B cell (primary cell): ENCODE data around the gene COQ2. TPM values are rescaled to one million over a fixed set of nuclear protein-coding genes. Genes with fewer than 3 reads are reported as not detected.

Experiments used
- ATAC-seq: fragments of 200-7000 bp; cut with Tn5 transposase; one replicate; pipeline ENCODE4 v1.10.0; 2021; ENCODE audit warnings: low read depth, mild to moderate bottlenecking, moderate number of reproducible peaks, moderate library complexity
- CTCF ChIA-PET: fragments of 350-600 bp; sonication (Branson Sonifier 250); formaldehyde crosslinking; loops from one replicate; lab custom pipeline; 2021; ENCODE audit warnings: antibody characterized with exemption, inconsistent platforms; lab: Charles Lee
- POLR2A ChIA-PET: fragments of 350-600 bp; sonication (Branson Sonifier 250); formaldehyde crosslinking; loops from one replicate; lab custom pipeline; 2021; ENCODE audit warnings: antibody characterized with exemption; lab: Charles Lee
- DNase-seq: peaks from one replicate; pipeline ENCODE4 v3.0.0; 2013
- H2AFZ ChIP-seq: 2 replicates; pipeline ENCODE4 v1.6.1; 2012; ENCODE audit warnings: mild to moderate bottlenecking, low read depth, low read length; ENCODE audit not compliant: insufficient read depth, poor library complexity, severe bottlenecking
- H3K27ac ChIP-seq, 2 donors: 1 replicate in 1 of 2; 2 replicates in 1 of 2; pipeline ENCODE4 v1.5.1; 2012 to 2013; ENCODE audit warnings: low read length in 2 of 2, mild to moderate bottlenecking in 2 of 2, moderate library complexity in 1 of 2
- H3K27me3 ChIP-seq, 4 experiments: fragments of 200-600 bp in 1 of 4; sonication (generic) in 1 of 4; replicated peaks in 1 of 4; 1 replicate in 2 of 4; 2 replicates in 2 of 4; pipeline versions ENCODE4 v1.6.1 to v1.7.0; 2013 to 2016; ENCODE audit warnings: low read length in 3 of 4, mild to moderate bottlenecking in 2 of 4, mixed read lengths in 1 of 4, moderate library complexity in 1 of 4; ENCODE audit not compliant: insufficient read depth in 4 of 4, control insufficient read depth in 3 of 4; ENCODE audit errors: control extremely low read depth in 1 of 4
- H3K36me3 ChIP-seq, 2 experiments: replicated peaks in 1 of 2; 1 replicate in 1 of 2; 2 replicates in 1 of 2; pipeline versions ENCODE4 v1.6.1 to v1.7.1; 2013; ENCODE audit warnings: low read length in 1 of 2; ENCODE audit not compliant: insufficient read depth in 2 of 2, control insufficient read depth in 1 of 2; ENCODE audit errors: control extremely low read depth in 1 of 2, extremely low read depth in 1 of 2
- H3K4me1 ChIP-seq, 2 donors: fragments of 200-600 bp in 1 of 2; sonication (generic) in 1 of 2; 1 replicate in 1 of 2; 2 replicates in 1 of 2; pipeline versions ENCODE4 v1.5.1 to v1.6.1; 2013 to 2017; ENCODE audit warnings: low read length in 2 of 2; ENCODE audit not compliant: control insufficient read depth in 2 of 2, insufficient read depth in 2 of 2
- H3K4me2 ChIP-seq: replicated peaks from 2 replicates; pipeline ENCODE3; 2012; ENCODE audit warnings: mild to moderate bottlenecking, low read depth, low read length; ENCODE audit not compliant: poor library complexity, severe bottlenecking
- H3K4me3 ChIP-seq, 5 experiments: fragments of 200-600 bp in 1 of 5; sonication (generic) in 1 of 5; 1 replicate in 3 of 5; 2 replicates in 2 of 5; pipeline versions ENCODE4 v1.5.1 to v1.7.0; 2011 to 2016; ENCODE audit warnings: low read length in 4 of 5, mild to moderate bottlenecking in 4 of 5, low read depth in 2 of 5, control low read depth in 1 of 5, moderate library complexity in 1 of 5; ENCODE audit not compliant: insufficient read depth in 1 of 5; ENCODE audit errors: control extremely low read depth in 1 of 5, extremely low read depth in 1 of 5
- H3K79me2 ChIP-seq: fragments of 200-600 bp; sonication (generic); one replicate; pipeline ENCODE4 v1.6.0; 2016; ENCODE audit warnings: low read length; ENCODE audit not compliant: control insufficient read depth, insufficient read depth
- H3K9ac ChIP-seq: fragments of 200-600 bp; sonication (generic); 2 replicates; pipeline ENCODE4 v1.6.1; 2017; ENCODE audit warnings: mild to moderate bottlenecking, low read length, moderate library complexity
- H3K9me3 ChIP-seq, 3 donors: one replicate each; pipeline versions ENCODE4 v1.6.1 to v1.7.1; 2013; ENCODE audit warnings: low read length in 2 of 3; ENCODE audit not compliant: control insufficient read depth in 2 of 3, insufficient read depth in 1 of 3; ENCODE audit errors: control extremely low read depth in 1 of 3
- H4K20me1 ChIP-seq: 2 replicates; pipeline ENCODE4 v1.6.0; 2012; ENCODE audit warnings: mild to moderate bottlenecking, low read length; ENCODE audit not compliant: insufficient read depth, control insufficient read depth, poor library complexity, severe bottlenecking
- H3K27ac Mint-ChIP-seq: one replicate; pipeline ENCODE4 v1.8.0; 2021; ENCODE audit warnings: mixed read lengths
- H3K27me3 Mint-ChIP-seq: one replicate; pipeline ENCODE4 v1.8.0; 2021; ENCODE audit warnings: mixed read lengths
- H3K4me1 Mint-ChIP-seq: one replicate; pipeline ENCODE4 v1.8.0; 2021; ENCODE audit warnings: mixed read lengths
- H3K4me3 Mint-ChIP-seq: one replicate; pipeline ENCODE4 v1.8.0; 2021; ENCODE audit warnings: mixed read lengths
- H3K9me3 Mint-ChIP-seq: one replicate; pipeline ENCODE4 v1.8.0; 2022; ENCODE audit warnings: mixed read lengths; ENCODE audit not compliant: insufficient read depth
- EZH2 ChIP-seq: IDR thresholded peaks from 2 replicates; pipeline ENCODE4 v1.6.1; 2012; ENCODE audit warnings: borderline replicate concordance, low read depth, mild to moderate bottlenecking, moderate library complexity, low read length; ENCODE audit not compliant: insufficient read depth, poor library complexity, severe bottlenecking
- WGBS: methylation state at CpG from one replicate; pipeline ENCODE4 v1.1.5; 2013; ENCODE audit warnings: missing lambda C conversion rate; ENCODE audit not compliant: insufficient coverage; 5-methylcytosine and 5-hydroxymethylcytosine counted together
- intact Hi-C: fragments of 100-400 bp; cut with micrococcal nuclease; formaldehyde crosslinking; loops from one replicate; pipeline ENCODE4 v1.10.0; 2022
- polyA plus RNA-seq: library from polyadenylated mRNA; depleted of rRNA; stranded (reverse); fragments of >200 nt; gene quantifications from 2 replicates; pipeline ENCODE4 v1.2.3, GENCODE V29; 2012
- total RNA-seq, 2 donors: library from RNA; stranded (reverse); fragments of 120-200 nt in 1 of 2; gene quantifications; 1 replicate in 1 of 2; 2 replicates in 1 of 2; pipeline versions ENCODE4 v1.2.3 to v1.2.4, GENCODE V29; 2013 to 2022
- TF ChIP-seq, protein P1 (sequence below): fragments of 200-600 bp; IDR thresholded peaks from one replicate; pipeline ENCODE4 v1.8.0; 2022; ENCODE audit warnings: antibody characterized with exemption, mild to moderate bottlenecking

COQ2 gene
- total and polyA plus RNA-seq, 2 donors (not counting 1 experiment from before 2014, with no cell fraction given) = 8.1 to 27.9 TPM

- no CpG with 5 or more reads among the region's 4 CpGs for WGBS
- no peak for TF ChIP-seq EZH2
- TF ChIP-seq, protein P1, sequence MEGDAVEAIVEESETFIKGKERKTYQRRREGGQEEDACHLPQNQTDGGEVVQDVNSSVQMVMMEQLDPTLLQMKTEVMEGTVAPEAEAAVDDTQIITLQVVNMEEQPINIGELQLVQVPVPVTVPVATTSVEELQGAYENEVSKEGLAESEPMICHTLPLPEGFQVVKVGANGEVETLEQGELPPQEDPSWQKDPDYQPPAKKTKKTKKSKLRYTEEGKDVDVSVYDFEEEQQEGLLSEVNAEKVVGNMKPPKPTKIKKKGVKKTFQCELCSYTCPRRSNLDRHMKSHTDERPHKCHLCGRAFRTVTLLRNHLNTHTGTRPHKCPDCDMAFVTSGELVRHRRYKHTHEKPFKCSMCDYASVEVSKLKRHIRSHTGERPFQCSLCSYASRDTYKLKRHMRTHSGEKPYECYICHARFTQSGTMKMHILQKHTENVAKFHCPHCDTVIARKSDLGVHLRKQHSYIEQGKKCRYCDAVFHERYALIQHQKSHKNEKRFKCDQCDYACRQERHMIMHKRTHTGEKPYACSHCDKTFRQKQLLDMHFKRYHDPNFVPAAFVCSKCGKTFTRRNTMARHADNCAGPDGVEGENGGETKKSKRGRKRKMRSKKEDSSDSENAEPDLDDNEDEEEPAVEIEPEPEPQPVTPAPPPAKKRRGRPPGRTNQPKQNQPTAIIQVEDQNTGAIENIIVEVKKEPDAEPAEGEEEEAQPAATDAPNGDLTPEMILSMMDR = peak; percentile 87
- POLR2A ChIA-PET = interaction anchor here (1.0 kb wide), 1 partner anchor 172 kb away, joined by 3 read pairs; no protein-coding TSS in a partner anchor
- Mint-ChIP-seq H3K4me1 (peaks cover 44% of the 10 kb centered on the region), H3K9me3 (no peaks in the 10 kb centered on the region), H3K27ac (peak overlapping the region; percentile 47), H3K4me3 (peak overlapping the region; percentile 60), H3K27me3 (no peaks in the 10 kb centered on the region)
- Histone ChIP-seq H2AFZ (no peak overlapping the region), H3K4me2 (peak overlapping the region; percentile 33), H3K27ac (no peak overlapping the region), H3K36me3 (peaks cover 2 to 11% of the 10 kb centered on the region in 2 experiments), H3K79me2 (peaks cover 41% of the 10 kb centered on the region), H3K4me1 (peaks cover 18 to 22% of the 10 kb centered on the region in 2 donors), H3K9me3 (no peaks in the 10 kb centered on the region), H4K20me1 (no peaks in the 10 kb centered on the region), H3K27me3 (no peaks in the 10 kb centered on the region), H3K9ac (no peak overlapping the region), H3K4me3 (no peak overlapping the region)
- CTCF ChIA-PET = interaction anchor here (0.6 to 7.0 kb wide), 34 partner anchors 8 to 847 kb away, joined by 3 to 139 read pairs (median 4); partner anchors contain the start of genes COPS4 and THAP9
- DNase-seq = peak; percentile 81
- intact Hi-C loops = loop anchor here (1.0 to 5.0 kb wide), 5 partner anchors 50 to 819 kb away; partner anchors contain the start of gene HPSE
- no peak for ATAC-seq
Observed at GRCh38 chr4:83282049-83282535, 2.5 kb downstream of the COQ2 start.

- Histone ChIP-seq H3K27me3 (no peaks in the 10 kb centered on the region), H3K4me1 (peaks cover 23 to 28% of the 10 kb centered on the region in 2 donors), H3K79me2 (peaks cover 41% of the 10 kb centered on the region), H4K20me1 (no peaks in the 10 kb centered on the region), H3K9me3 (no peaks in the 10 kb centered on the region), H2AFZ (no peak overlapping the region), H3K4me2 (peak overlapping the region; percentile 33), H3K9ac (no peak overlapping the region), H3K4me3 (no peak overlapping the region), H3K27ac (no peak overlapping the region), H3K36me3 (peaks cover 2 to 11% of the 10 kb centered on the region in 2 experiments)
- ChIA-PET CTCF (interaction anchor here (0.6 to 7.0 kb wide), 31 partner anchors 10 to 381 kb away, joined by 3 to 139 read pairs (median 4); partner anchors contain the start of genes COPS4, HELQ, MRPS18C and PLAC8), POLR2A (no interaction called here)
- no CpG with 5 or more reads among the region's 4 CpGs for WGBS
- no peaks in the 10 kb centered on the region for H3K27me3 Mint-ChIP-seq
- peak overlapping the region; percentile 32 for H3K4me3 Mint-ChIP-seq
- intact Hi-C loops = loop anchor here (1.0 to 5.0 kb wide), 2 partner anchors 9 to 51 kb away; partner anchors contain the start of gene HPSE
- no peak for DNase-seq
- peak overlapping the region; percentile 50 for H3K27ac Mint-ChIP-seq
- H3K9me3 Mint-ChIP-seq = no peaks in the 10 kb centered on the region
- peaks cover 50% of the 10 kb centered on the region for H3K4me1 Mint-ChIP-seq
- TF ChIP-seq, protein P1 = no peak
- no peak for TF ChIP-seq EZH2
- no peak for ATAC-seq
Observed at GRCh38 chr4:83281307-83281706, 3.3 kb downstream of the COQ2 start.
